ENCODE measurements around the gene SYNM. TPM values are rescaled to one million over a fixed set of nuclear protein-coding genes. Genes with fewer than 3 reads are reported as not detected.

Gene SYNM
- total RNA-seq, 1 donor from 2014 or later = 45.1 TPM

DNA sequence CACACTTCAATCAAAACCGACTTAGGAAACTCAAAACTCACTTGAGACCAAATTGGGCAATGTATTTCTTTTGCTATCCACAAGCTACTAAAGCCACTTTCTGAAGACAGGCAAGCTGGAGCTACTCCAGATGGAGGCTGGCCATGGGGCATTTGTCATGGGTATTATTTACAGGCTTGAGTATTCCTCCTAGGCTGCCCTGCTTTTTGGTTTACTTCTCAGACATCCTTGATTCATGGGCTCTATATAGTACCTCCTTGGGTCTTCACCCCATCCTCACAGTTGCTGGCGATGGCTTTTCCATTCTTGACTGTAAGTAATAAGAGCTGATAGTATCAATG lies 18.6 kb upstream of the SYNM start:
- no peak for DNase-seq

DNA sequence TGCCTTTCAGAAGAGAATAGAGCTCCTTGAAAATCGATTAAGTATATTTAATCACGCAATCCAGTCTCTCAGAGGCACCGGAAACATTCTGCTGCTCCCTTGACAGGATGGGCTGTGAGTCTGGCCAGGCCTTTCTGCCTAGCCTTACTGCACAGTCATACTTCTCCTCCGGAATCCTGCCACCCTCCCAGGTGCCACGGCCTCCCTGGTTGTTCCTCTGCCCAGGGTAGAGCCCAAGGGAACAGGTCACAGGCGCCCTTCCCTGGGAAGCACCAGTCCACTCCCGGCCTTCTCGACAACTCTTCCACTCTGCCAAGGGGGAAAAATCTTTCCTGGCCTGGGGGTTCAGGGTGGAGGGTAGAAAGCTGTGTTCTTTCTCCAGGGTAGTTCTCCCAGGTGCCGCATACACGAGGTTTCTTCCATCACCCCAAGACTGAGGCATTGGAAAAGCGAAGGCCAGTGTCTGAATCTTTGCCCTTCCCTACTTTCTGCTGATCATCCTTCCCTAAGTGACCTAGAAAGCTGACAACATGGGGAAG lies 17.4 kb upstream of the SYNM start:
- no peak for DNase-seq

- no peak for DNase-seq
Observed at GRCh38 chr15:99090011-99090699, 14.7 kb upstream of the SYNM start.

DNA sequence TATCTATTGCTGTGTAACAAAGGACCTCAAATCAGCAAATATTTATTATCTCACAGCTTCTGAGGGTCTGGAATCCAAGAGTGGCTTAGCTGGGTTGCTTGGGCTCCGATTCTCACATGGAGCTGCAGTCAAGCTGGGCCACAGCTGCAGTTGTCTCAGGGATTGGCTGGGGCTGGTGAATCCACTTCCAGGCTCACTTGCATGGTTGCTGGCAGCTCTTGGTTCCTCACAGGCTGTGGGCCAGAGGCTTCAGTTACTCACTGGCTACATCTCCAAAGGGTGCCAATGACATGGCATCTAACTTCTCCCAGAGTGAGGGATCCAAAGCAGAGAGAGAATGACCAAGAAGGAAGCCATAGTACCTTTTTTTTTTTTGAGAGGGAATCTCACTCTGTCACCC lies 13.9 kb upstream of the SYNM start:
- no peak for DNase-seq

DNA sequence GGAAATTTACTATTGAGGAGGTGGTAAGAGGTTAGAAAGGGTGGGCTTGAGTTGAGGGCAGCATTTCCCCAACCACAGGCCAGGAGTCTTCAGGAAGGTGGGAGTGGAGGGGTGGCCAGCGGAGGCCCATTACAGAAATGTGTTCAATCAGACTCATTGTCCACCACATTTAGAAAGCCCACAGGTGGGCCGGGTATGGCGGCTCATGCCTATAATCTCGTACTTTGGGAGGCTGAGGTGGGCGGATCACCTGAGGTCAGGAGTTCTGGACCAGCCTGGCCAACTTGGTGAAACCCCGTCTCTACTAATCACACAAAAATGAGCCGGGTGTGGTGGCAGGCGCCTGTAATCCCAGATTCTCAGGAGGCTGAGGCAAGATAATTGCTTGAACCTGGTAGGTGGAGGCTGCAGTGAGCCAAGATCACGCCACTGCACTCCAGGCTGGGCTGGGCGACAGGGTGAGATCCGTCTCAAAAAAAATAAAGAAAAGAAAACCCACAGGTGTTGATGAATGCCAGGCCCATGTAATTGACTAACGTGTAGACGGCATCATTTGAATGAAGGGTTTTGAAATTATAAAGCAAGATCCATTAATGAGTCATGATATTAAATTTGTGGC lies 12.2 kb upstream of the SYNM start:
- no peak for DNase-seq

GRCh38 chr15:99095626-99096025 lies 9.3 kb upstream of the SYNM start:
- DNase-seq = no peak

- DNase-seq = no peak
Observed at GRCh38 chr15:99096173-99096893, 8.5 kb upstream of the SYNM start.

GRCh38 chr15:99096894-99097426 lies 7.9 kb upstream of the SYNM start:
- no peak for DNase-seq

DNA sequence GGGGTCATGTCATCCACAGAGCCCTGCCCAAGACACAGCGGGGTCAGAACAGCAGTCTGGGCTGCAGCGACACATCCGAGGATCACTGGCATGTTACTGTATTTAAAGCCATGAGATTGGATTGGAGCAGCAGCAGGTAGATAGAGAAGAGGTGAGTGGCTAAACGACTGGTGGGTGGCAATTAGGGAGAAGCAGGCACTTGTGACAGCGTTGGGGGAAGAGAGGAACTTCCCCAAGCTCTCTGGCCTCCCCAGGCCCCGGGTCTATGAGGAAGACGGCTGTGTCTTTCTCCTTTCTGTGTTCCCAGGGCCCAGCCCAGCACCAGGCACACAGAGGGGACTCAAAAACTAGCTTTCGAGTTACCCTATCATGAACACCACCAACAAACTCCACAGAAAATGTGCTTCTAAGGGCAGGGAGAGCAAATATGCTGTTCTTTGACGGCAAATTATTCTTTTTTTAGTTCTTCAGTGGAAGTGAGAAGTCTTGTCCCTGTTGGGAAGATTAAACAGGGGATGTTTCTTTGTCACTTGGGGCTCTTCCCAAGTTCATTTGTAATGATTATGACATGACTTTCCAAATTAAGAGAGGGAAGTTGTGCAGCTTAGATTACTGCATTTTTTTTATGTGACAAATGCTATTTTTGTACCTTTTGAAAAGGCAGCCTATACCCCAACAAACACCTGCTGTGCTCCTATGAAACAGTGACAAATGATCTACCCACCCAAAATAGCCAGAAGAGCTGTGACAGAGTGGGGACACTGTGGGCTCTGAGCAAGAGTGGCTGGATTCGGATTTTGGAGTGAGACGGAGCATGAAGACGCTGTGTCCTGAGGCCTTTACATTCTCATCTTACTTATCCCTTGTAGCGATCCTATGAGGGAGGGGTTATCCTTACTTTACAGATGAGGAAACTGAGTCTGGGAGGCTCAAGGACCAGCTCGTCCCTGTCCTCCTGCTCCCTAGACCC lies 7.2 kb upstream of the SYNM start:
- DNase-seq = no peak

- no peak for DNase-seq
Observed at GRCh38 chr15:99098426-99098825, 6.5 kb upstream of the SYNM start.

DNA sequence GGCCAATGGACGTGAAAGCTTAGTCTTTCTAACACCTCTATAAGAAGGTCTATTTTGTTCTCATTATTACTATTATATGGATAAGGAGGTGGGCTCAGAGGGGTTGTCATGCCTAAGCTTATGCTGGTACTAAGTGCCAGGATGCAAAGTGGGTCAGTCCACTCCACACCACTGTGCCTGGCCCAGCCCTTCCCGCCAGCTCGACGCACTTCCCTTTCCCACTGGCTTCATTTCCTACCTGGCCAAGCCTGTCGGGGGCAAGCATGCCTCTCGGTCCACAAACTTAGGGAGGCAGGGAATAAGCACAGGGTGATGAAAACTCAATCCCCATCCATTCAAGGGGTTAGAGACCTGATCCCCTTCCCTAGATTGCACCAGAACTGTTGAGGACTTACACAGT lies 5.9 kb upstream of the SYNM start:
- DNase-seq = no peak

- no peak for DNase-seq
Observed at GRCh38 chr15:99099661-99100060, 5.2 kb upstream of the SYNM start.

GRCh38 chr15:99100245-99101173 lies 4.4 kb upstream of the SYNM start:
- DNase-seq = peak; percentile 82

DNA sequence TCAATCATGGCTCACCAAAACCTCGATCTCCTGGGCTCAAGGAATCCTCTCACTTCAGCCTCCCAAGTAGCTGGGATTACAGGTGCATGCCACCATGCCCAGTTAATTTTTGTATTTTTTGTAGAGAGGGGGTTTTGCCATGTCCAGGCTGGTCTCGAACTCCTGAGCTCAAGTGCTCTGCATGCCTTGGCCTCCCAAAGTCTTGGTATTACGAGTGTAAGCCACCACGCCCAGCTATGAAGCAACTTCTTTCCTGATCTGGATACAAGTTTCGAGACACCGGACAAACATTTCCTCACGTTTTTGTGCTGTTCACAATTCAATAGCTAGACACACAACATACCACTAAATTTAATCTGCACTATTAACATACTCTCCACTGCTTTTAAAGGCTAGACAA lies 3.4 kb upstream of the SYNM start:
- no peak for DNase-seq

GRCh38 chr15:99102332-99103235 lies 2.3 kb upstream of the SYNM start:
- DNase-seq = no peak

DNA sequence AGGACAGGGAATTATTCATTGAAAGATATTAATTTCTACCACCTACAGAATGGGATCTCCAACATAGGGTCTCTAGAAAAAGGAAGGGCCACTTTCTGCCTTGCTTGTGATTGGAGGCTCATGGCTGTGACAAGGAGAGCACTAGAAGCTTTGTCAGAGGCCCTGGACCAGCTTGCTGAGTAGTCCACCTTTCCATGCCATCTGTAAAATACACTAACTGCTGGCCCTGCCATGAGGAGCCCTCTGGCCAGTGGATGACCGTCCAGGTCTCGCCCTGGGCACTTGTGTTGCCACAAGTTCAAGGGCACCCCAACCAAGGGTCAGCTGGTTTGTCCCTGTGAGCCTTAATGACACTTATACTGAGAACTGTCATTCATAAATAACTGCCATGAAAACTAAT lies 1.6 kb upstream of the SYNM start:
- no peak for DNase-seq

GRCh38 chr15:99105514-99106341 lies 848 bp downstream of the SYNM start:
- peak; percentile 82 for DNase-seq

- DNase-seq = peak; percentile 86
Observed at GRCh38 chr15:99106417-99107220, 1.7 kb downstream of the SYNM start.
